ENCODE data around the gene PRDM16. TPM values are rescaled to one million over a fixed set of nuclear protein-coding genes. Genes with fewer than 3 reads are reported as not detected.

Gene PRDM16
- total and polyA plus RNA-seq, 2 experiments from 2014 or later, result 0.14 to 0.16 TPM

- no peak for TF ChIP-seq STAT1 (IDR thresholded peaks at IDR 0.05; ENCODE audit: unreplicated experiment)
- TF ChIP-seq ETS1 (IDR thresholded peaks at IDR 0.05), result no peak
Observed at GRCh38 chr1:3139451-3139852, 70.4 kb downstream of the PRDM16 start (continued).

GRCh38 chr1:3139871-3140361, 70.9 kb downstream of the PRDM16 start:
- no peaks in the 10 kb centered on the region for H3K36me3 ChIP-seq (ENCODE audit: insufficient read depth)
- Mint-ChIP-seq H3K4me3 (no peak overlapping the region), H3K36me3 (ENCODE audit: low read depth) (no peaks in the 10 kb centered on the region), H3K27ac (no peak overlapping the region), H3K4me1 (no peaks in the 10 kb centered on the region), H3K27me3 (ENCODE audit: insufficient read depth, low read depth, poor library complexity) (peaks cover 11% of the 10 kb centered on the region), H3K9me3 (no peaks in the 10 kb centered on the region)
- no peaks in the 10 kb centered on the region for H3F3A ChIP-seq (replicated peaks; ENCODE audit: low read depth)
- H3K4me1 ChIP-seq (ENCODE audit: insufficient read depth), result no peaks in the 10 kb centered on the region
- H3K4me2 ChIP-seq, result no peak overlapping the region
- ATAC-seq (no peak), DNase-seq (ENCODE audit: low spot score) (no peak)
- no peak overlapping the region for H2AFZ ChIP-seq
- H3K4me3 ChIP-seq, result no peak overlapping the region
- H3K27ac ChIP-seq (ENCODE audit: low read depth), result no peak overlapping the region
- no peaks in the 10 kb centered on the region for H3K9me2 ChIP-seq (ENCODE audit: insufficient read depth)
- no peaks in the 10 kb centered on the region for H3K27me3 ChIP-seq (ENCODE audit: insufficient read depth)
- no peaks in the 10 kb centered on the region for H3K79me2 ChIP-seq (replicated peaks; ENCODE audit: insufficient read depth)
- no peaks in the 10 kb centered on the region for H4K20me1 ChIP-seq (replicated peaks; ENCODE audit: insufficient read depth)
- no peak for TF ChIP-seq EZH2 (IDR thresholded peaks at IDR 0.05; ENCODE audit: low read depth, unreplicated experiment)
- TF ChIP-seq CREB1 (CRISPR knock-in tag; IDR thresholded peaks at IDR 0.05; ENCODE audit: low read depth), result no peak
- no peak for TF ChIP-seq STAT1 (IDR thresholded peaks at IDR 0.05; ENCODE audit: unreplicated experiment)
- TF ChIP-seq JUNB (IDR thresholded peaks at IDR 0.05; ENCODE audit: unreplicated experiment), result no peak
- TF ChIP-seq REST (IDR thresholded peaks at IDR 0.05; ENCODE audit: unreplicated experiment), result no peak
- no peak for TF ChIP-seq ZNF114 (CRISPR knock-in tag; IDR thresholded peaks at IDR 0.05)
- no peak for TF ChIP-seq CTCF (conservative IDR thresholded peaks at IDR 0.05; ENCODE audit: low read depth in 2 of 2)
- no peak for TF ChIP-seq NANOG (IDR thresholded peaks at IDR 0.05; ENCODE audit: borderline replicate concordance)
- TF ChIP-seq ZNF462 (CRISPR knock-in tag; IDR thresholded peaks at IDR 0.05), result no peak
- TF ChIP-seq POLR2AphosphoS5 (IDR thresholded peaks at IDR 0.05; ENCODE audit: low read depth), result no peak
- no peak for TF ChIP-seq EZH2phosphoT487 (IDR thresholded peaks at IDR 0.05; ENCODE audit: unreplicated experiment)

Measured in GM23338 (cell line).